ENCODE data around the gene FREM2. TPM values are rescaled to one million over a fixed set of nuclear protein-coding genes. Genes with fewer than 3 reads are reported as not detected.

The FREM2 gene
- total and polyA plus RNA-seq, 2 experiments from 2014 or later = 2.3 to 17.8 TPM

DNA sequence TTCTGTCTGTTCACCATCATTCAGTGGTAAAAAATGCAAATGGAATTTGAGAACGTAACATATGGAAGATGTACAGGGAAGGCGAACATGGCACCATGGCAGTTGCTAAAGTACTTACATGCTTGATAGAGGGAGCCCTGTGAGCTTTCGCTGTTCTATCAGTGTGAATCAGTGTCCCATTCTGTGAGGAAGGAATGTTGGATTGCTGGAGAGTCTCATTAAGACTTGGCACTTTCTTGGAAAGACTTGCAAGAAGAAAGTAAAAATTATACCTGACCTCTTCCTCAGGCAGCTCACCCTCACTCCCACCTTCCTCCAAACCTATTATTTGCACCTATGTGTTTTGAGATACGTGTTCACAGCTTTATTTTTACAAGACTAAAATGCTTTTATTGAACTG lies 43.5 kb downstream of the FREM2 start:
- no peak for DNase-seq (ENCODE audit: low spot score)
- H3K9me3 ChIP-seq (ENCODE audit: low read depth) = no peaks in the 10 kb centered on the region
- no peaks in the 10 kb centered on the region for H3K79me2 ChIP-seq
- H3K9me2 ChIP-seq (replicated peaks; ENCODE audit: insufficient read depth) = no peaks in the 10 kb centered on the region
- H3K27ac ChIP-seq = no peak overlapping the region
- WGBS (ENCODE audit: low lambda C conversion rate, missing lambda C conversion rate) = 81% methylated on average over 4 of the region's 4 CpGs
- peaks cover 5% of the 10 kb centered on the region for H3K4me1 ChIP-seq (ENCODE audit: insufficient read depth)
- no peak overlapping the region for H3K4me2 ChIP-seq
- no peaks in the 10 kb centered on the region for H3K36me3 ChIP-seq (replicated peaks; ENCODE audit: insufficient read depth, low read depth)
- no peaks in the 10 kb centered on the region for H3K27me3 ChIP-seq
- H3K4me3 ChIP-seq = no peak overlapping the region
- no peak for TF ChIP-seq EZH2 (IDR thresholded peaks at IDR 0.05; ENCODE audit: borderline replicate concordance)
- no peak for TF ChIP-seq EZH2phosphoT487 (IDR thresholded peaks at IDR 0.05; ENCODE audit: low read depth, severe bottlenecking, unreplicated experiment)
- TF ChIP-seq, protein P1, sequence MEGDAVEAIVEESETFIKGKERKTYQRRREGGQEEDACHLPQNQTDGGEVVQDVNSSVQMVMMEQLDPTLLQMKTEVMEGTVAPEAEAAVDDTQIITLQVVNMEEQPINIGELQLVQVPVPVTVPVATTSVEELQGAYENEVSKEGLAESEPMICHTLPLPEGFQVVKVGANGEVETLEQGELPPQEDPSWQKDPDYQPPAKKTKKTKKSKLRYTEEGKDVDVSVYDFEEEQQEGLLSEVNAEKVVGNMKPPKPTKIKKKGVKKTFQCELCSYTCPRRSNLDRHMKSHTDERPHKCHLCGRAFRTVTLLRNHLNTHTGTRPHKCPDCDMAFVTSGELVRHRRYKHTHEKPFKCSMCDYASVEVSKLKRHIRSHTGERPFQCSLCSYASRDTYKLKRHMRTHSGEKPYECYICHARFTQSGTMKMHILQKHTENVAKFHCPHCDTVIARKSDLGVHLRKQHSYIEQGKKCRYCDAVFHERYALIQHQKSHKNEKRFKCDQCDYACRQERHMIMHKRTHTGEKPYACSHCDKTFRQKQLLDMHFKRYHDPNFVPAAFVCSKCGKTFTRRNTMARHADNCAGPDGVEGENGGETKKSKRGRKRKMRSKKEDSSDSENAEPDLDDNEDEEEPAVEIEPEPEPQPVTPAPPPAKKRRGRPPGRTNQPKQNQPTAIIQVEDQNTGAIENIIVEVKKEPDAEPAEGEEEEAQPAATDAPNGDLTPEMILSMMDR (IDR thresholded peaks at IDR 0.05; ENCODE audit: poor library complexity) = no peak
- no peak overlapping the region for H2AFZ ChIP-seq
- H4K20me1 ChIP-seq (ENCODE audit: insufficient read depth, poor library complexity, severe bottlenecking) = no peaks in the 10 kb centered on the region

DNA sequence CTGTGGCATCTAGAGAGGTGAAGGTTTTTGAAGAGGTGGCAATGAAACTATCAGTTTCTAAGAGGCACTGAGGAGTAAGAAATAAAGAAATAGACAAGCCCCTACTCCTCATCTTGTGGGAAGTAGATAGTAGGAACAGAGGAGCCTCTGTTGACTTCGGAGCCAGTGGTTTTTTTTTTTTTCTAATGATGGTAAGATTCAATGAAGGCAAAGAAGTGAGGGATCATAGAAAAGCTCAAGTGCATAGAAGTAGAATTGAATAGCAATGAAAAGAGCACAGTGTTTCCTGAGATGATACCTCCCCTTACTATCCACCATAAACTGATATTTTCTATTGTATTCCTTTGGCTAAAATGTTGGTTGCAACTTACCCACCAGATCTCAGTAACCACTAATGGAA lies 46.3 kb downstream of the FREM2 start:
- no peaks in the 10 kb centered on the region for H3K9me3 ChIP-seq (ENCODE audit: low read depth)
- no peak overlapping the region for H3K4me3 ChIP-seq
- H3K4me1 ChIP-seq (ENCODE audit: insufficient read depth) = peaks cover 15% of the 10 kb centered on the region
- TF ChIP-seq, protein P1 (IDR thresholded peaks at IDR 0.05; ENCODE audit: poor library complexity) = no peak
- TF ChIP-seq EZH2phosphoT487 (IDR thresholded peaks at IDR 0.05; ENCODE audit: low read depth, severe bottlenecking, unreplicated experiment) (no peak), EZH2 (IDR thresholded peaks at IDR 0.05; ENCODE audit: borderline replicate concordance) (no peak)
- H2AFZ ChIP-seq = no peak overlapping the region
- DNase-seq (ENCODE audit: low spot score) = no peak
- no peaks in the 10 kb centered on the region for H3K36me3 ChIP-seq (replicated peaks; ENCODE audit: insufficient read depth, low read depth)
- WGBS (ENCODE audit: low lambda C conversion rate, missing lambda C conversion rate) = 94% methylated on average over 1 of the region's 1 CpG
- H3K79me2 ChIP-seq = no peaks in the 10 kb centered on the region
- H3K4me2 ChIP-seq = no peak overlapping the region
- no peaks in the 10 kb centered on the region for H3K27me3 ChIP-seq
- H3K9me2 ChIP-seq (replicated peaks; ENCODE audit: insufficient read depth) = no peaks in the 10 kb centered on the region
- H3K27ac ChIP-seq = no peak overlapping the region
- H4K20me1 ChIP-seq (ENCODE audit: insufficient read depth, poor library complexity, severe bottlenecking) = no peaks in the 10 kb centered on the region

- 40% methylated on average over 6 of the region's 6 CpGs for WGBS (ENCODE audit: low lambda C conversion rate, missing lambda C conversion rate)
- Histone ChIP-seq H4K20me1 (ENCODE audit: insufficient read depth, poor library complexity, severe bottlenecking) (no peaks in the 10 kb centered on the region), H2AFZ (peak overlapping the region; percentile 8), H3K9me2 (replicated peaks; ENCODE audit: insufficient read depth) (no peaks in the 10 kb centered on the region), H3K36me3 (replicated peaks; ENCODE audit: insufficient read depth, low read depth) (no peaks in the 10 kb centered on the region), H3K4me1 (ENCODE audit: insufficient read depth) (peaks cover 15% of the 10 kb centered on the region), H3K27me3 (no peaks in the 10 kb centered on the region), H3K9me3 (ENCODE audit: low read depth) (no peaks in the 10 kb centered on the region), H3K79me2 (no peaks in the 10 kb centered on the region), H3K27ac (peak overlapping the region; percentile 32), H3K4me2 (peak overlapping the region; percentile 52), H3K4me3 (no peak overlapping the region)
- peak; percentile 32 for DNase-seq (ENCODE audit: low spot score)
- no peak for TF ChIP-seq EZH2phosphoT487 (IDR thresholded peaks at IDR 0.05; ENCODE audit: low read depth, severe bottlenecking, unreplicated experiment)
- TF ChIP-seq, protein P1 (IDR thresholded peaks at IDR 0.05; ENCODE audit: poor library complexity) = no peak
- TF ChIP-seq EZH2 (IDR thresholded peaks at IDR 0.05; ENCODE audit: borderline replicate concordance) = no peak
These were observed 49.0 kb downstream of the FREM2 start for GRCh38 chr13:38735665-38736440.

All from hepatocyte (in vitro differentiated cells).